Measurements from ENCODE around the gene KRT77.

DNA sequence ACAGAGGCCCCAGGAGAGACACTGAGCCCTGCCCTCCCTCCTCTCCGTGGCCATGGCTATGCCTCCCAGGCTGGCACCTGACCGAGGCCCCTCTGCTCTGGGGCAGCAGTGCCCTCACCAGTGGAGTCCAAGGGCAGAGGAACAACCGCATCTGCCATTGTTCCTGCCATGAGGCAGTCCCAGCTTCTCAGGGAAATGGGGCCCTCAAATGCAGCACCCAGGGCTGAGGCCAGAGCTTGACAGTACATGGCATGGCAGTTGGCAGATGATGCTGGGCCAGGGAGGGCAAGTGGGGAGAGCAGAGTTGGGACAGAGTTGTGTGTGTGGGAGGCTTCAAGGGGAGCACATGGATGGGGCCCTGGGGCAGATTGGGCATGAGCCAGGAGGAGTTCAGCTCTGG, 21.1 kb upstream of the KRT77 start:
- TF ChIP-seq, protein P1, sequence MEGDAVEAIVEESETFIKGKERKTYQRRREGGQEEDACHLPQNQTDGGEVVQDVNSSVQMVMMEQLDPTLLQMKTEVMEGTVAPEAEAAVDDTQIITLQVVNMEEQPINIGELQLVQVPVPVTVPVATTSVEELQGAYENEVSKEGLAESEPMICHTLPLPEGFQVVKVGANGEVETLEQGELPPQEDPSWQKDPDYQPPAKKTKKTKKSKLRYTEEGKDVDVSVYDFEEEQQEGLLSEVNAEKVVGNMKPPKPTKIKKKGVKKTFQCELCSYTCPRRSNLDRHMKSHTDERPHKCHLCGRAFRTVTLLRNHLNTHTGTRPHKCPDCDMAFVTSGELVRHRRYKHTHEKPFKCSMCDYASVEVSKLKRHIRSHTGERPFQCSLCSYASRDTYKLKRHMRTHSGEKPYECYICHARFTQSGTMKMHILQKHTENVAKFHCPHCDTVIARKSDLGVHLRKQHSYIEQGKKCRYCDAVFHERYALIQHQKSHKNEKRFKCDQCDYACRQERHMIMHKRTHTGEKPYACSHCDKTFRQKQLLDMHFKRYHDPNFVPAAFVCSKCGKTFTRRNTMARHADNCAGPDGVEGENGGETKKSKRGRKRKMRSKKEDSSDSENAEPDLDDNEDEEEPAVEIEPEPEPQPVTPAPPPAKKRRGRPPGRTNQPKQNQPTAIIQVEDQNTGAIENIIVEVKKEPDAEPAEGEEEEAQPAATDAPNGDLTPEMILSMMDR (IDR thresholded peaks at IDR 0.05) = no peak
- TF ChIP-seq POLR2A (IDR thresholded peaks at IDR 0.05) (no peak), EP300 (IDR thresholded peaks at IDR 0.05) (no peak), POLR2AphosphoS5 (IDR thresholded peaks at IDR 0.05) (no peak)

All from stomach (tissue), 4 donors.